Activated CD8-positive, alpha-beta memory T cell treated with anti-CD3 and anti-CD28 coated beads, Interleukin-2, amount 50 U/mL, for 4 hours (primary cell): ENCODE data around the gene A2M.

Source experiments
- DNase-seq: peaks from one replicate; pipeline ENCODE4 v3.0.0-alpha.2; 2020

A2M gene

GRCh38 chr12:9033265-9033887 is 82.3 kb downstream of the A2M start:
- DNase-seq: no peak

GRCh38 chr12:9032202-9032964 is 83.3 kb downstream of the A2M start:
- DNase-seq: no peak

GRCh38 chr12:9030776-9031175 is 84.9 kb downstream of the A2M start:
- no peak for DNase-seq

- no peak for DNase-seq
These were observed 88.3 kb downstream of the A2M start for GRCh38 chr12:9027161-9028059.

- DNase-seq: no peak
These were observed 91.2 kb downstream of the A2M start for GRCh38 chr12:9024512-9024911.

- DNase-seq: no peak
These were observed 93.1 kb downstream of the A2M start for GRCh38 chr12:9022592-9022991.
